OCI-LY3 (cell line): ENCODE measurements around the gene FEN1.
A peak's percentile ranks its signal among the peaks of the same experiment; 100 is the strongest.

ENCODE experiments used
- H2AFZ ChIP-seq: fragments of 200-600, 300-600 bp; shearing (Covaris generic); 2 replicates; pipeline ENCODE4 v1.6.0; 2014; ENCODE audit warnings: antibody characterized with exemption, low read depth, low read length
- H3K27ac ChIP-seq: fragments of 200-600, 300-600 bp; sonication (generic); 2 replicates; pipeline ENCODE4 v1.5.1; 2014; ENCODE audit warnings: mild to moderate bottlenecking, low read length, moderate library complexity, mixed read lengths
- H3K27me3 ChIP-seq: fragments of 200-600, 300-600 bp; sonication (generic); 2 replicates; pipeline ENCODE4 v1.6.1; 2014; ENCODE audit warnings: low read depth, low read length, mixed read lengths
- H3K36me3 ChIP-seq: fragments of 200-600, 300-600 bp; sonication (generic); replicated peaks from 2 replicates; pipeline ENCODE3; 2014; ENCODE audit warnings: low read depth, low read length, mixed read lengths
- H3K4me1 ChIP-seq: fragments of 300-600, 200-600 bp; sonication (generic); 2 replicates; pipeline ENCODE4 v1.6.1; 2014; ENCODE audit warnings: low read length, mixed read lengths
- H3K4me2 ChIP-seq: fragments of 200-600, 300-600 bp; sonication (generic); 2 replicates; pipeline ENCODE4 v1.6.1; 2014; ENCODE audit warnings: low read length, mixed read lengths
- H3K4me3 ChIP-seq: fragments of 300-600, 200-600 bp; sonication (generic); 2 replicates; pipeline ENCODE4 v1.5.1; 2014; ENCODE audit warnings: antibody characterized with exemption, mild to moderate bottlenecking, low read length, moderate library complexity
- H3K79me2 ChIP-seq: fragments of 300-600, 200-600 bp; shearing (Covaris generic); 2 replicates; pipeline ENCODE4 v1.6.1; 2014; ENCODE audit warnings: mild to moderate bottlenecking, low read length, mixed read lengths
- H3K9ac ChIP-seq: fragments of 300-600, 200-600 bp; shearing (Covaris generic); 2 replicates; pipeline ENCODE4 v1.6.0; 2014; ENCODE audit warnings: mild to moderate bottlenecking, low read length, moderate library complexity
- H3K9me3 ChIP-seq: fragments of 200-600, 300-600 bp; shearing (Covaris generic); 2 replicates; pipeline ENCODE4 v1.6.1; 2014; ENCODE audit warnings: low read length, mixed read lengths; ENCODE audit not compliant: insufficient read depth
- H4K20me1 ChIP-seq: fragments of 200-600, 300-600 bp; sonication (generic); 2 replicates; pipeline ENCODE4 v1.6.1; 2016; ENCODE audit warnings: low read length, mixed read lengths; ENCODE audit not compliant: insufficient read depth
- CTCF ChIP-seq: fragments of 200-600, 300-600 bp; sonication (generic); IDR thresholded peaks from 2 replicates; pipeline ENCODE4 v1.5.1; 2014; ENCODE audit warnings: antibody characterized with exemption, low read length, low read depth
- EZH2phosphoT487 ChIP-seq: fragments of 200-600 bp; shearing (Covaris generic); IDR thresholded peaks from 2 replicates; pipeline ENCODE4 v1.6.1; 2018; ENCODE audit warnings: antibody characterized with exemption, mixed run types, low read depth

FEN1 gene

GRCh38 chr11:61832207-61832606 is 39.5 kb downstream of the FEN1 start:
- Histone ChIP-seq H3K4me2 (peak overlapping the region; percentile 98), H2AFZ (no peak overlapping the region), H3K9ac (no peak overlapping the region)

GRCh38 chr11:61832754-61833153 is 40.0 kb downstream of the FEN1 start:
- Histone ChIP-seq H4K20me1 (peaks cover 30% of the 10 kb centered on the region), H3K4me1 (peaks cover 67% of the 10 kb centered on the region), H3K4me2 (peak overlapping the region; percentile 98), H3K9ac (peak overlapping the region; percentile 71; the same call in 1 of the 2 replicates), H2AFZ (no peak overlapping the region), H3K36me3 (peaks cover 63% of the 10 kb centered on the region), H3K4me3 (0 out of 2 replicates have a peak overlapping the region, but pooled peaks have one; percentile 40), H3K9me3 (no peaks in the 10 kb centered on the region), H3K79me2 (peaks cover 96% of the 10 kb centered on the region), H3K27ac (peak overlapping the region; percentile 96), H3K27me3 (no peaks in the 10 kb centered on the region)
- TF ChIP-seq CTCF = no peak
- TF ChIP-seq EZH2phosphoT487 = no peak

More at GRCh38 chr11:61832207-61832606, 39.5 kb downstream of the FEN1 start:
- peaks cover 67% of the 10 kb centered on the region for H3K4me1 ChIP-seq
- H3K27me3 ChIP-seq = no peaks in the 10 kb centered on the region
- H3K4me3 ChIP-seq = no peak overlapping the region; the same call in 1 of the 2 replicates
- TF ChIP-seq CTCF = no peak
- TF ChIP-seq EZH2phosphoT487 = no peak
- H4K20me1 ChIP-seq = peaks cover 30% of the 10 kb centered on the region
- peak overlapping the region; percentile 96 for H3K27ac ChIP-seq
- H3K9me3 ChIP-seq = no peaks in the 10 kb centered on the region
- peaks cover 95% of the 10 kb centered on the region for H3K79me2 ChIP-seq
- peaks cover 58% of the 10 kb centered on the region for H3K36me3 ChIP-seq

GRCh38 chr11:61833471-61833870 is 40.8 kb downstream of the FEN1 start:
- TF ChIP-seq CTCF (no peak), EZH2phosphoT487 (no peak)
- H3K79me2 ChIP-seq = peaks cover 89% of the 10 kb centered on the region
- H3K27ac ChIP-seq = peak overlapping the region; percentile 96
- no peaks in the 10 kb centered on the region for H3K9me3 ChIP-seq
- peak overlapping the region; percentile 71 for H3K9ac ChIP-seq
- peaks cover 30% of the 10 kb centered on the region for H4K20me1 ChIP-seq
- peak overlapping the region; percentile 98 for H3K4me2 ChIP-seq
- H3K36me3 ChIP-seq = peaks cover 70% of the 10 kb centered on the region
- peak overlapping the region; percentile 40 for H3K4me3 ChIP-seq
- H2AFZ ChIP-seq = no peak overlapping the region
- no peaks in the 10 kb centered on the region for H3K27me3 ChIP-seq
- H3K4me1 ChIP-seq = peaks cover 67% of the 10 kb centered on the region

GRCh38 chr11:61833926-61834277 is 41.2 kb downstream of the FEN1 start:
- Histone ChIP-seq H3K4me1 (peaks cover 67% of the 10 kb centered on the region), H3K9ac (peak overlapping the region; percentile 71), H3K36me3 (peaks cover 74% of the 10 kb centered on the region), H3K9me3 (no peaks in the 10 kb centered on the region), H3K27ac (peak overlapping the region; percentile 96), H2AFZ (no peak overlapping the region), H3K27me3 (no peaks in the 10 kb centered on the region), H3K4me3 (peak overlapping the region; percentile 40), H3K79me2 (peaks cover 85% of the 10 kb centered on the region), H4K20me1 (peaks cover 30% of the 10 kb centered on the region), H3K4me2 (peak overlapping the region; percentile 98)
- no peak for TF ChIP-seq CTCF
